Retinal pigment epithelial cell (primary cell): ENCODE measurements around the gene GAL3ST1.

Source experiments
- DNase-seq: peaks from one replicate; pipeline ENCODE4 v3.0.0-alpha.2; 2010; ENCODE audit warnings: low read depth
- H3K4me3 ChIP-seq: 2 replicates; pipeline ENCODE4 v1.5.1; 2011; ENCODE audit warnings: mild to moderate bottlenecking, low read length, control low read depth, moderate library complexity
- TF ChIP-seq, protein P1 (sequence below): conservative IDR thresholded peaks from 2 replicates; pipeline ENCODE4 v1.5.1; 2011; ENCODE audit warnings: low read depth, low read length, control low read depth, inconsistent platforms

Gene GAL3ST1

DNA sequence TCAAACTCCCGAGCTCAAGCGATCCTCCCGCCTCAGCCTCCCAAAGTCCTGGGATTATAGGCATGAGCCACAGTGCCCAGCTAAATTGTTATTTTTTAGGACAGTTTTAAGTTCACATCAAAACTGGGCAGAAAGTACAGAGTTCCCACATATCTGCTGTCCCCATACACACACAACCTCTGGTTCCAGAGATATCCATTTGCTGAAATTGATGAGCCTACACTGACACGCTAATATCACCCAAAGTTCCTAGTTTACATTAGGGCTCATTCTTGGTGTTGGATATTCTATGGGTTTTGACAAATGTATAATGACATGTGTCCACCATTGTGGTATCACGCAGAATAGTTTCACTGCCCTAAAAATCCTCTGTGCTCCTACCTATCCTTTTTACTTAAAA, 66.2 kb downstream of the GAL3ST1 start:
- TF ChIP-seq, protein P1, sequence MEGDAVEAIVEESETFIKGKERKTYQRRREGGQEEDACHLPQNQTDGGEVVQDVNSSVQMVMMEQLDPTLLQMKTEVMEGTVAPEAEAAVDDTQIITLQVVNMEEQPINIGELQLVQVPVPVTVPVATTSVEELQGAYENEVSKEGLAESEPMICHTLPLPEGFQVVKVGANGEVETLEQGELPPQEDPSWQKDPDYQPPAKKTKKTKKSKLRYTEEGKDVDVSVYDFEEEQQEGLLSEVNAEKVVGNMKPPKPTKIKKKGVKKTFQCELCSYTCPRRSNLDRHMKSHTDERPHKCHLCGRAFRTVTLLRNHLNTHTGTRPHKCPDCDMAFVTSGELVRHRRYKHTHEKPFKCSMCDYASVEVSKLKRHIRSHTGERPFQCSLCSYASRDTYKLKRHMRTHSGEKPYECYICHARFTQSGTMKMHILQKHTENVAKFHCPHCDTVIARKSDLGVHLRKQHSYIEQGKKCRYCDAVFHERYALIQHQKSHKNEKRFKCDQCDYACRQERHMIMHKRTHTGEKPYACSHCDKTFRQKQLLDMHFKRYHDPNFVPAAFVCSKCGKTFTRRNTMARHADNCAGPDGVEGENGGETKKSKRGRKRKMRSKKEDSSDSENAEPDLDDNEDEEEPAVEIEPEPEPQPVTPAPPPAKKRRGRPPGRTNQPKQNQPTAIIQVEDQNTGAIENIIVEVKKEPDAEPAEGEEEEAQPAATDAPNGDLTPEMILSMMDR: no peak
- H3K4me3 ChIP-seq: no peak overlapping the region
- DNase-seq: no peak

DNA sequence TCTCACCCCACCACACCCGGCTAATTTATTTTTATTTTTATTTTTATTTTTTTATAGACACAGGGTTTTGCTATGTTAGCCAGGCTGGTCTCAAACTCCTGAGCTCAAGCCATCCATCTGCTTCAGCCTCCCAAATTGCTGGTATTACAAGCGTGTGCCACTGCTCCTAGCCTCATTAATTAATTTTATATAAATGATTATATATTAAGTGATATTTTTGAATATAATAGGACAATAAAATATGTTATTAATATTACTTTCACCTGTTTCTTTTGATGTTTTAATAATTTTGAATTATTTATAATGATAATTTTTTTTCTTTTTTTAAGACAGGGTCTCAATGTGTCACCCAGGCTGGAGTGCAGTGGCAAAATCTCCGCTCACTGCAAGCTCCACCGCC, 66.8 kb downstream of the GAL3ST1 start:
- no peak for DNase-seq
- TF ChIP-seq, protein P1: no peak
- no peak overlapping the region for H3K4me3 ChIP-seq

- TF ChIP-seq, protein P1: no peak
- DNase-seq: no peak
- H3K4me3 ChIP-seq: no peak overlapping the region
Measured at GRCh38 chr22:30506507-30506968, 67.9 kb downstream of the GAL3ST1 start.
